Posterior cingulate gyrus (tissue), 11 donors: ENCODE measurements around the gene ARHGEF6.
A peak's percentile ranks its signal among the peaks of the same experiment; 100 is the strongest.

Experiments
- DNase-seq, 10 donors: peaks; one replicate each; pipeline versions ENCODE4 v3.0.0 to v3.0.0-alpha.2; 2020 to 2021; ENCODE audit warnings: mixed read lengths in 3 of 10
- intact Hi-C: fragments of 100-400 bp; cut with DNase I; formaldehyde crosslinking; loops from one replicate; pipeline ENCODE4 v1.15.1; 2023

ARHGEF6 gene

DNA sequence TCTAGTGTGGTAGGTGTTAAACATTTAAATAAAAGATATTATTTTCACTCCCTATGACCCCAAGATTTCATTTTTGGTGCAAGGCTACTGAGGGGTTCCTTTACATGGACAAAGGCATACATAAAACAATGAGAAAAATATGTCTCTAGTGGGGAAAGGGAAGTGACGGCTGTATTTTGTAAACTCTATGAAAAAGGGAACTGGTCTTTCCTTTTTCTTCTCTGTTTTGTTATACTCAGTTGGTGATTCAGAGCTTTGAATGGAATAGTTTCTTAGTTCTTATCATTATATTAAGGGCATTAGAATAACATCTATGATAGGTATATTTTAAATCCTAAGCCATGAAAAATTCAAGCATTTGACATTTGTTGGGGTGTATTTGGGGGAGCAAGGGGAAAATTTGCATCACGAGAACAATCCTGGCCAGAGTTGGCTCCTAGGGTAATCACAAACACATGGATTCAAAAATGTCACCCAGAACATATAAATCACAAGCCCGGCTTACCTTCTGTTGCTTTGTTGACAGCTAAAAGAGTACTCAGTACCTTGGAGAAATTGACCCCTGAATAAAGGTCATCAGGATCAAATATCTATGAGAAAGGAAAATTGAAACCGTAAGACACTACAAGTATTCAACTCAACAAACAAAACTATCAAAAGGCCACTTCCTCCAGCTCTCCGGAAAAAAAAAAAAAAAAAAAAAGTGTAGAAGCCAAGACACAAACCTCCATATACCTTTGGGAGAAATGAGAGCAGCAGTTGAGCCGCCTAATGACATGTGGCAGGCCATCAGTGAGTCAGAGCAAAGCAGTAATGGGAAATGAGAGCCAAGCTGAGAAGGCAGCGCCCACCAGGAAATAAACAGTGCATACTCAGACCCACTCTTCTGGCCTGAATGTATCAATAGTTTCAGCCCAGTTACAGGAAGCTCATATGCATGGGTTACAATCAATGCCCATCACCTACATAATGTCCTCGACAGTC lies 33.4 kb downstream of the ARHGEF6 start:
- intact Hi-C loops = no loop called here
- DNase-seq = peak in 1 of 10 donors; percentile 40

DNA sequence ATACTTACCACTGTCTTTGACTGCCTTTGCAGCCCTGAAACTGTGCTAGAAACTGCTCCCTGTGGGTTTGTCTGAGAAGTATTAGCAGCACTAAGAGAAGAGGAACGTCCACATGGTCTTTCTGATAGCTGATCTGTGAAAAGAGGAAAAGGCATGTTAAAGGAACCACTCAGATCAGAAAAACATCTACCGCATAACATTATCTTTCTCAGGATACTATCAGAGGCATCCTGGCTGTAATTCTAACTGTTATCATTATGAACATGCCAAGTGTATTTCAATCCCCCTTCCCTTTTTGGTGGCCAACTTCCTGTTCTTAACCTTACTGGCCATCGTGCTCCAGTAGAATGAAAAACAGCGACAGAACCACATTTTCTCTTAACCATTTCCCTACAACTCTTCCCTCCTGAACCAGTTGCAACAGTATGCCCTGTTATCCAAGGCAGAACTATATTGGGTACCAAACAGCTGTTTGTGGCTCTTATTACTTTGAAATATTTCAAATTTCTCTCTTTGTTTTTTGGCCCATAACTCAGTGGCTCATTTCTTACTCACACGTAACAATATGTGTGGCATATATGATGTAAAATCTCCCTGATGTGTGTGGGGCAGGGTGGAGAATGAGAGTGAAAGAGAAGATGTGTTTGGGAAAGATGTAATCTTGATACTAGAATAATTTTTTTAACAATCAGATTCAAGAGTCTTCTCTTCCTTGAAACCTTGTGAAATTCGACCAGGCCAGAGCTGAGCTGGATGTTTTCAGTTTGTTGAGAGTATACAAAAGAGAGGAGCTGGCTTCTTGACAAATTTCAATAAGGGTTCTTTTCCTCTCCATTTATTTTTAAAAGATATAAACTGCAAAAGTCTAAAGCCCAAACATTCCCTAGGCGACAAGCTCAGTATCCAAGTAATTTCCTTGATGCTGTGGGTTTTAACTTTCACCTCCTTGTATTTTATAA lies 35.2 kb downstream of the ARHGEF6 start:
- intact Hi-C loops = no loop called here
- DNase-seq = no peak

DNA sequence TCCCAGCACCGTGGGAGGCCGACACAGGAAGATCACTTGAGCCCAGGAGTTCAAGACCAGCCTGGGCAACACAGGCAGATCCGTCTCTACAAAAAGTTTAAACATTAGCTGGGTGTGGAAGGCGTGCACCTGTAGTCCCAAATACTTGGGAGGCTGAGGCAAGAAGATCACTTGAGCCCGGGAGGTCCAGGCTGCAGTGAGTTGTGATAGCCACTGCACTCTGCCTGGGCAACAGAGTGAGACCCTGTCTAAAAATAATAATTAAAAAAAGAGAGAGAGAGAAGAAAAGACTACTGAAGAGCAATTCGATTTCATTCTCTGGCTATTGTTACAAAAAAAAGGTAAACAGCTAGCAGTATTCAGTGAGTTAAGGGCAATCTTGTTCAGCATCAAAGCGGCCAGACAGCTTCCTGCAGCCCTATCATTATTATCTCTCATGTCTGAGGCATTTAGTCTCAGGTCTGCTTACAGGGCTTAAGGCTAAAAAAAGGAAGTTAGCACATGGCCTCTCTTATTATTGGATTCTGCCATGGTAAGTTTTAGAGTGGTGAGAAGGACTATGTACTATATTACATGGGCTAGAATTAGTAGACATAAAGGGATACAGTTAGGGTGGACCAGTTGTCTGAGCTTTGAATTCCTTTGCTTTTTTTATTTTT lies 37.9 kb downstream of the ARHGEF6 start:
- intact Hi-C loops = no loop called here
- DNase-seq = peak in 1 of 10 donors; percentile 35

DNA sequence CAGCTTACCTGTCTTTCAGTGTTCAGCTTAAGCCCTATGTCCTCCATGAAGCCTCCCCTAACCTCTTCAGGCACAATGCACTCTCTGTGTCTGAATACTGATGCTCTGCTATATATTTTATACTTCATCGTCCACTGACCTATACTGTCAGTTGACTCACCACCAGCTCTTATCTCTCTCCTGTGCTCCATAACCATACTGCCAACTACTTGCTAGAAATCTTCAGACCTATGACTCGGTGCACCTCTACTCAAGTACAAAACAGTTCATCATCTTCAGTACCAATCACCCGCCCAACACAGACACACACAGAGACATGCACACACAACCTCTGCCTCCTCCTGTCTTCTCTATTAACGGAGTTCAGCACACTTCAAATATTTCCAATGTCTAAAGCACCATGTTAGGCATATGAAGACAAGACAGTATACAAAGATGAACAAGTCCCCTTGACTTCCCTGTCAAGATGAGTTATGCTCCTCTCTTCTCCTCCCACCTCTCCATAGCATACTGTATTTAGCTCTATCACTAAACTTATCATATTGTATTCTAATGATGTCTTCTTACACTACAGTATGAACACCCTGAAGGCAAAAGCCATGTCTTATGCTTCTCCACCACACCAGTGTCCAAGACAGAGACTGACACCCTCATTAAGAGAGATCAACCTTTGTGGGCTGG lies 42.5 kb downstream of the ARHGEF6 start:
- intact Hi-C loops = no loop called here
- DNase-seq = no peak

DNA sequence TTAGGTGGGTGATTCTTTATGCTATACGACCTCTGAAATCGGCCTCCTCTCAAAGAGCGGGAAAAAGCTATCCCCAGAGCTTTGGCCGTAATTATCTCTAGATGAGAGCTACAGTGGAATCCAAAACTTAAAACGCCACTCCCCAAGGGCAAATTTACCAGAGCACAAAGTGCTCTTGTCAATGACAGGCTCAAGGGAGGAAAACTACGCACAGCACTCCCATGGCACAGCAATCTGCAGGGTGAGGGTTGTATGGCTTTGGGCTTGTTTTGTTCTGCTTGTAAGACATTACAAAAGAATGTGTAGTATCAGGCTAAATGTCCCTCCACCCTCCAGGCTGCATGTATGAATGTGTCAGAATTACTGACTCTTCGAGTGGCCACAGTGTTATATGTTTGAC lies 44.0 kb downstream of the ARHGEF6 start:
- intact Hi-C loops = no loop called here
- no peak for DNase-seq

DNA sequence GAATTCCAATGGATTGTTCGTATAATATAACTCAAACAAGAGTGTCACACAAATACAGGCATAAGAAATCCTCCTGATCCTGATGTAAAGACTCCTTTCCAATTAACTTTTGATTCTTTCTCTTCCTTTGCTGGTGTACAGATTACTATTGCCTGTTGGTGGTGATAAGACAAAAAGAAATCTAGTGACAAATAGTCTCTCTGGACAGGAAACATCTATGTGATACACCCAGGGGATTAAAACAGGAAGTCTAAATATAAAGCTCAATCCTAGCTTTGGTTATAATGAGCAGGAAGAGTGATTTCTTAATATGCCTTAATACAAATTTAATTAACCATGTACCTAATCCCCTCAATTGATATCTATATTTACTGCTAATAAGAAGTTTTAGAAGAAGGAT lies 45.1 kb downstream of the ARHGEF6 start:
- intact Hi-C loops = no loop called here
- no peak for DNase-seq

DNA sequence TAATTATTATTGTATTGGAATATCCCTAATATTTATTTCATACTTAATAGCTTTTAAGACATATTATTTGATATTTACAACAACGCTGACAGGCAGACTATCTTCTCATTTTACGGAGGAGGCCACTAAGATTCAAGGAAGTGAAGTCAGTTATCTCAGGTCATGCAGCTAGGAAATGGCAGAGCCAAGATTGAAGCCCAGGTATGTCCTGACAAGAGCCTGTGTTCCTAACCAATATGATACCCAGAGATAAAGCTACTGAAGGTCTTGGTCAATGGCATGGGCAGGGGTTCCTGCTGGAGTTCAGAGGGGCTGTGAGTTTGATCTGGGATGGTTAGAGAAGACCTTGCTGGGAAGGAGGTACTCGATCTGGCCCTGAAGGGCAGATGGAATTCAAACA lies 47.1 kb downstream of the ARHGEF6 start:
- intact Hi-C loops = no loop called here
- peak in 1 of 10 donors; percentile 8 for DNase-seq

DNA sequence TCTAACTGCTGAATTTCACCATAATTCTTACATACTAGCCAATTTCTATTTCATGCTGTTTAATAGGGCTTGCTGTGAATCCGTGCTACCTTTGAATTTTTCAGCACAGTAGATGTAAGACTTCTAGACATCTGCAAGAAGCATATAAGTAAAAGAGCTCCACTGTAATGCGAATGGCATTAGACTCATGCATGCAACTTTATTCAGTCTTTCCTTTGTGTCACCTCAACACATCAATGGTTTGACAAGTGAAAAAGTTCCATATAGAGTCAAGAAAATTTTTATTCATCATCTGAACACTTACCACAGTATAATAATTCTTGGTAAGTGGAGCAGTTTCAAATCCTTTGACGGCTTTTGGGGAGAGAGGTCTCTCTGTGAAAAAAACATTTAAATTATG lies 48.9 kb downstream of the ARHGEF6 start:
- DNase-seq = no peak
- intact Hi-C loops = no loop called here

DNA sequence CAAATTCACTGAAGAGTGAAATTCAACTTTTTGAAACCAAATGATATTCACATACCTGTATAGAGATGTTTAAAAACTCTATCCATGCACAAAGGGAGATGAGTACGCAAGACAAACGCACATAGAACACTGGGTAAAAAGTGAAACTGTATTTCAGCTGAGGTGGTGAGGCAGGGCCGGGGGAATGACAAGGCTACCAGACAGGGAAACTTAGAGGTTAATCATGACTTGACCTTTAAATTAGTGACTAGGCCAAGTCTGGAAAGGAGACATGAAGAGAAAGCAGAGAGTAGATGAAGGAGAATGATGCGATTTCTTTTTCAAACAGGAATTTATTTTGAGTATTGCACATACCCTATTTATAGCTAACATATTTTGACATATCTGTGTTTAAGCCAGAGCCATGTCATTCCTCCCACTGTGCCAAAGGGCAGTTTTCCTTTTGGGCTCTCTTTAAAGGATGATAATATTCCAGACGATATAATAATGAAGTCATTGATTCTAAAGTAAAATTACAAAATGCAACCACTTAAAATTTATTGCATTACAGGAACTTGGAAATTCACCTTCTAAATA lies 49.4 kb downstream of the ARHGEF6 start:
- intact Hi-C loops = no loop called here
- no peak for DNase-seq

DNA sequence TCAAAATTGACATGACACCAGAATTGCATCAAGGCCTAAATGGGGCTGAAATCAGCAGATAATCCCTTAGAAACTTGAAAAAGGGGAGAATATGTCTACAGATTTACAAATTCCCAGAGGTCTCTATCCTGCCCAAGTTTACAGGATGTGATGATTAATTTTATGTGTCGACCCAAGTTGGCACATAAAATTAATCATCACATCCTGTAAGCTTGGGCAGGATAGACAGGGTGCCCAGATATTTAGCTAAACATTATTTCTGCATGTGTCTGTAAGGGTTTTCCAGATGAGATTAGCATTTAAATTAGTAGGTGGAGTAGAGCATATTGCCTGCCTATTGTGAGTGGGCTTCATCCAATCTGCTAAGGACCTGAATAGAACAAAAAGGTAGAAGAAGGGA lies 52.3 kb downstream of the ARHGEF6 start:
- intact Hi-C loops = no loop called here
- DNase-seq = no peak

DNA sequence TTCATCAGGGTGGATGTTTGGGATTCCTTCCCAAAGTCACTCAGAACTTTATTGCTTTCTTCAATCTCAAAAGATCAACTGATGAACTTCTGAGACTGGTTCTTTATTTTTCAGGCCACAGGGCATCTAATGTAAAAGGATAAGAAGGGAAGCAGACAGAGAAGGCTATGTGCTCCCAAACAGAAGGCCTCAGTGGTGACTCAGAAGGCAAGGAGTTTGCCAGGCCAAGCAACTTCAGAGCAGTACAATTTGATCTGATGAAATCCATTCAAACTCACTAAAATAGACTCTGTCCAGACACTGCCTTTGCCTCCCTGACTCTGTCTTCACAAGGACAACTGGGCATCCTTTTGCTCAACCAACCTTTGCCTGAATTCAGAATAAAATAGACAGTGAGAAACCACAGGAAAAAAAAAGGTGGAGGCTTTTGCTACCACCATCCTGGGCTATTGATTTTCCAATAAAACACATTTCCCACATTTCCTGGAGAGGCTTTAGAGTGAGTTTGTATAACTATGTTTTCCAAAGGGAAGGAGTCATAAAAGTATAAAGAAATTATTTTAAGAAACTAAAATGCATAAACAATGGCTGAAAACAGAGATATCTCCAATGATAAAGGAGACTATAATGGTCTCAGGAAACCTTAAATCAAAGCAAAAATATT lies 55.2 kb downstream of the ARHGEF6 start:
- intact Hi-C loops = no loop called here
- peak in 1 of 10 donors; percentile 12 for DNase-seq

DNA sequence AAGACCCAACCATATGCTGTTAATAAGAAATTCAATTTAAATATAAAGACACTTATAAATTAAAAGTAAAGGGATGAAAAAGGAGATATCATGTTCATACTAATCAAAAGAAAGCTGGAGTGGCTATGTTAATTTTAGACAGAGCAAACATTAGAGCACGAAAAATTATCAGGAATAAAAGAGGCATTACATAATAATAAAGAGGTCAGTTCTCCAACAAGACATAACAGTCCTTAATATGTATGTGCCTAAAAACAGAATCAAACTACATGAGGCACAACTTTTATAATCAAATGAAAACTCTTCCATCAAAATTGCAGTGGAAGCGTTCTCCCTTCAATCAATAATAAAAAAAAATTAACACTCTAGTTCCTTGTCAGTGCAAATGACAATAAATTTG lies 62.6 kb downstream of the ARHGEF6 start:
- intact Hi-C loops = no loop called here

DNA sequence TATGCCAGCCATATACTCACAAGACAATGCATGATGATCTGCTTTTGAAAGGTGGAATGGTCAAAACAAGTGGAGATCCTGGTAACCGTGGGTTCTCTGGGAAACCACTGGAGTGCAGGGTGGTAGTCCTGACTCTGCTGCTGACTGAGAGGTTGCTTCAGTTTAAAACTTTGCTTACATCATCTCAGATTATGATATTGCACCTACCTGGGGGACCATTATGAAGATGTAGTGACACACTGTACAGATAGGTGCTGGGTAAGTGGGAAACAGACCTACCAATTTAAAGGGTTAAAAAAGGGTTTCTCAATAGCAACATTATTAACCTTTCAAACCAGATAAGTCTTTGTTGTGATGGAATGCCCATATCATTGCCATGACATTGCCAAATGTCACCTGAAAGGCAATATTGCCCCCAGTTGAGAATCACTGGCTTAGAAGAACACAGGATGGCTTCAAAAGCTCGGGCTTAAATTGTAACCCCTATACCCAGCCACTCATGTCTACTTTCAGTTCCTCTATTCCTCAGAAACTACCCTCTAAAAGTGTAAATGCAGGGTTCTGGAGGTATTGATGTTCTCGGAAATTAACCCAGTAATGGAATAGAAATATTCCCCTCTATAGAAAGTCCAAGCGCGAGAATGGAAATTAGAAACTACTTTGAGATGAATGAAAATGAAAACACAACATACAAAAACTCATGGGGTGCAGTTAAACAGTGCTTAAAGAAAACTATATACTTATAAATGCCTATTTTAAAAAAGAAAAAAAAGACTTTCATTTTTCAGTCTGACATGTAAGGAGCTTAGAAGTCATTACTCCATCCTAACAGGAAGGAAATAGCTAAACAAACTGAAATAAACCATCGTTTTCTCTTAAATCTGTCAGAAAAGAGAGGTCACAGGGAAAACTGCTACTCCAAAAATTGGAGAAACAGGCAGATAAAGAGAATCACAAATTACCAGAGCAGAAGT lies 65.8 kb downstream of the ARHGEF6 start:
- peak in 1 of 10 donors; percentile 15 for DNase-seq
- intact Hi-C loops = no loop called here

More for the DNA sequence above, 62.6 kb downstream of the ARHGEF6 start:
- no peak for DNase-seq

DNA sequence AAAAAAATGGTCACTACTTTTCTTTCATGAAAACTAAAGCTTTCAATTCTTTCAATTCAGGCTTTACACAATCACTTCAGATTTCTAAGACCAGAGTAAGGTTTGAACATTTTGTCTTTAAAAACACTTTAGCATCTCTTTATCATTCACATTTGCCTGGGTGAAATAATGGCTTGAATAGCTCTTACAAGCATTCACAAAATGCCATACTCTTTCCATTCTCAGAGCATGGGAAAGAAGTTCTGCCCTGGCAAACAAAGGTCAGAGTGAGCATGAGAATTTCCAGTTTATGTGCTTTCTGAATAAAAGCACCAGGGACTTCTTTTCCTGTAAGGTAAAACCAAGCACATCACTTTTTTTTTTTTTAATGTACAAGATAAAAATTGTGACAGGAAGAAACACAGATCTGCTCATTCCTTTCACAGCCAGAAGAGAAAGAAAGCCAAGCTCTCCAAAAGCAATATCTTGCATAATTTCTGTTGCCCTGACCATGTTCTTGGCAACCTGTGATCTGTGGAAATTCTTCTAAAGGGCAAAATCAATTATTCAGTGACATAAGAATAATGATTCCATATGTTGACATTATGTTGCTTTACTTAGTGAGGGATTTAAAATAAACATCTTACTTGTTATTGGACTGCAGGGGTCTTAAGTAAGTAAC lies 68.0 kb downstream of the ARHGEF6 start:
- no peak for DNase-seq
- intact Hi-C loops = no loop called here

DNA sequence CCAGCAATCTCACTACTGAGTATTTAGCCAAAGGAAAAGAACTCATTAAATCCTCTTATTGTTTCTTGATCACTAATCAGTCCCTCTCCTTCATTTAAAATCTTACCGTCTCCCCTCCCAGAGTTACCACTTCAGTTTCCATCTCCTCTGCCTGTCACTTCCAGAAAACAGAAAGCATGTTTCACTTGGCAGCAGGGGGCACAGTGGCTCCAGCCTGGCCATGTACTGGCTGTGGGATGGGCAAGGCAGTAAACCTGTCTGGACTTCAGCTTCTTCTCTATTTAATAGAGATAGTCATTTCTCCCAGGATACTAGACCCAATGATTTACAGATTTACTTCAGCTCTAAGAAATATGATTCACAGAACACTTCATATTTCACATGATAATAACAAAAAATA lies 69.6 kb downstream of the ARHGEF6 start:
- peak in 6 of 10 donors; percentile 6 to 86 (median 28) for DNase-seq
- intact Hi-C loops = loop anchor here (1.0 kb wide), 1 partner anchor 214 kb away; no protein-coding TSS in a partner anchor

DNA sequence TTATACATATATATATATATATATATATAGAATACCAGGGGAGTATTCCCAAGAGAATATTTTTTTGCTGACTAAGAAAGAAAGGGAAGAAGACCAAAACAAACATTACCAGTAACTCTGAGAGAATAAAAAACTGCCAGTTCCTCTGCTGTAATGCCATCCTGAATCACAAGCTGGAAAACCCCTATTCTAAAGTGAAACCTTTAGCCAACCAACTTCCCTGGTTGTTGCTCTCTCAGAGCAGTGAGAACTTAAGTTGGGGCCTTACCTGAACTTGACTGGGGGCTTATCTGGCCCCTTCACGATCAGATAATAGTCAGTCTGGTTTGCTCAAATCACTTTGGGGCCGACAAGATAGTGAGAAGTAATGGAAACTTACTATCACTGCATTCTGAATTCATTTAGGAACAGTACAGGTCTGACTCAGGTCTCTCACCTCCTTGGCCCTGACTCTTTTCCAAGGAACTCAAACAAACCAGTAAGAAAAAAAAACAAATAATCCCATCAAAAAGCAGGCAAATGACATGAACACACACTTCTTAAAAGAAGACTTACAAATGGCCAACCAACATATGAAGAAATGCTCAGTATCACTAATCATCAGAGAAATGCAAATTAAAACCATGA lies 70.3 kb downstream of the ARHGEF6 start:
- intact Hi-C loops = no loop called here
- no peak for DNase-seq

DNA sequence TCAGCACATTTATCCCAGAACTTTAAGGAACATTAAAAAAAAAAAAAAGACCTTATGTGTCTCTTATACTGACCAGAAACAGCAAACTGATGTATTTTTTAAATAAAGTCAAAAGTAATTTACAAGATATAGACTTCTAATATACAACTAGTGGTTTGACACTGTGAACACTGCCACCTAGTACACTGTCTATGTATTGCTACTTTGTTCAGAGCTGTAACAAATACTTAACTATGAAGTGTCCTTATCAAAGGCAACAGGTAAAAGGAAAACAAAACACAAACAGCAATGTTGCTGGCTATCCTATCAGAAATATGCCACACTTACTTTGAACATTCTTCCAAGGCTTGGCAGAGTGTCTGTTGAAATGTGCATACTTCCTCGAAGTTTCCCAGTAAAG lies 72.4 kb downstream of the ARHGEF6 start:
- no peak for DNase-seq
- intact Hi-C loops = no loop called here
